DMS53 treated with DMSO at 0.1 percent for 48 hours (cell line): Measurements from ENCODE around the gene TICAM2.

Source experiments
- DNase-seq: peaks from one replicate; lab custom pipeline; 2025; ENCODE audit not compliant: unreplicated experiment; lab: John Stamatoyannopoulos, UW

TICAM2 gene

GRCh38 chr5:115611873-115612272 is 9.6 kb upstream of the TICAM2 start:
- DNase-seq = no peak

GRCh38 chr5:115607935-115608334 is 5.7 kb upstream of the TICAM2 start:
- no peak for DNase-seq

GRCh38 chr5:115605436-115605835 is 3.2 kb upstream of the TICAM2 start:
- DNase-seq = no peak

- DNase-seq = no peak
These were observed 379 bp upstream of the TICAM2 start for GRCh38 chr5:115602591-115603125.

- DNase-seq = no peak
These were observed 1.5 kb downstream of the TICAM2 start for GRCh38 chr5:115600766-115601165.

- DNase-seq = no peak
These were observed 2.4 kb downstream of the TICAM2 start for GRCh38 chr5:115599924-115600323.

GRCh38 chr5:115599502-115599901 is 2.8 kb downstream of the TICAM2 start:
- no peak for DNase-seq

- DNase-seq = no peak
These were observed 7.9 kb downstream of the TICAM2 start for GRCh38 chr5:115594128-115595047.

- no peak for DNase-seq
These were observed 13.2 kb downstream of the TICAM2 start for GRCh38 chr5:115589043-115589442.

- no peak for DNase-seq
These were observed 13.6 kb downstream of the TICAM2 start for GRCh38 chr5:115588640-115589039.

GRCh38 chr5:115586525-115587146 is 15.6 kb downstream of the TICAM2 start:
- peak; percentile 39 for DNase-seq

GRCh38 chr5:115585265-115585664 is 17.0 kb downstream of the TICAM2 start:
- no peak for DNase-seq

GRCh38 chr5:115584501-115584900 is 17.8 kb downstream of the TICAM2 start:
- DNase-seq = no peak

GRCh38 chr5:115583474-115583873 is 18.8 kb downstream of the TICAM2 start:
- no peak for DNase-seq

- no peak for DNase-seq
These were observed 21.3 kb downstream of the TICAM2 start for GRCh38 chr5:115580941-115581340.

GRCh38 chr5:115579747-115580173 is 22.5 kb downstream of the TICAM2 start:
- no peak for DNase-seq

GRCh38 chr5:115579216-115579615 is 23.1 kb downstream of the TICAM2 start:
- no peak for DNase-seq

GRCh38 chr5:115578657-115579056 is 23.6 kb downstream of the TICAM2 start:
- no peak for DNase-seq

GRCh38 chr5:115577741-115578140 is 24.5 kb downstream of the TICAM2 start:
- DNase-seq = no peak

- DNase-seq = no peak
These were observed 24.9 kb downstream of the TICAM2 start for GRCh38 chr5:115577329-115577728.

GRCh38 chr5:115575167-115576070 is 26.9 kb downstream of the TICAM2 start:
- DNase-seq = no peak
